Measurements from ENCODE around the gene TPSD1.
"Not testable (repeated sequence)": the region's sequence is repeated elsewhere in the genome, so short reads cannot be mapped to it uniquely, and the experiment has no call there.

The TPSD1 gene

DNA sequence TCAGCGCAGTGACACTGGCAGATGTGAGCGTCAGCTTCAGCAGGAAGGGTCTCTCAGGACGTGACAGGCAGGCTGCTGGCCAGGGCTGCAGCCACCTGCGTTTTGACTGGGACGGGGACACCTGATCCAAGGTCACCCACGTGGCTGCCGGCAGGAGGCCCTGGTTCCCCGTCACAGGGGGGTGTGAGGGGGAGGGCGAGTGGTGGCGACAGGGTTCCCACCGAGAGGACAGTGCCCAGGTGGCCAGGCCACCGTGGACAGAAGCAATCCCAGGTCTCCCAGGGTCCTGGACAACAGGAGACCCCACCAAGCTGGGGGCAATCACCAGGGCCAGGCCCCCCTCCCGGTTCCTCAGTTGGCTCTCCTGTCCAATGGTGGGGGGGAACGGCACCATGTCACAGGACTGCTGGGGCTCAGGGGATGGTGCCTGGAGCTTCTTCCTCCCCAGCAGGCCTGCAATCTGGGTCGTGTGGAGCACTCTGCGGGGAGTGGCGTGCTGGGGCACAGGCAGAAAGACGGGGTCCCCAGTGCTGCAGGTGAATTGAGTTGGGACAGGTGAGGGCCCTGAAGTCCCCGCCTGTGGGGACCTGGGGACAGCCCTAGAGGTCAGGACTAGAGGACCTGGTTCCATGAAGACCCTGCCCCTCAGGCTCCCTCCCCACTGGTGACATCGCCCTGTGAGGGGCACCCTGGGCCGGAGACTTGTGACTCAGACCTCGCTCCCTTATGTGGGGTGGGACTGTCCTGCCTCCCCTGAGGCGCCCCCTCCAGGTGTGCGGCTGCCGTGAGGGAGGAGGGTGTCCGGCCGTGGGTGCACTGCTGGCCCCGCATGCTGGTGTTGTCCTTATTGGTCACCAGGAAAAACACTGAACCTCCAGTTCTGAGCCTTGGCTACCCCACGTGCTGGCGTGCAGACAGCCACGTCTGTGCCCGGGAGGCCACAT, 11.7 kb upstream of the TPSD1 start:
- DNase-seq, result not testable (repeated sequence)

GRCh38 chr16:1244881-1245280, 11.0 kb upstream of the TPSD1 start:
- no peak for DNase-seq

GRCh38 chr16:1245452-1246020, 10.3 kb upstream of the TPSD1 start:
- DNase-seq, result no peak

DNA sequence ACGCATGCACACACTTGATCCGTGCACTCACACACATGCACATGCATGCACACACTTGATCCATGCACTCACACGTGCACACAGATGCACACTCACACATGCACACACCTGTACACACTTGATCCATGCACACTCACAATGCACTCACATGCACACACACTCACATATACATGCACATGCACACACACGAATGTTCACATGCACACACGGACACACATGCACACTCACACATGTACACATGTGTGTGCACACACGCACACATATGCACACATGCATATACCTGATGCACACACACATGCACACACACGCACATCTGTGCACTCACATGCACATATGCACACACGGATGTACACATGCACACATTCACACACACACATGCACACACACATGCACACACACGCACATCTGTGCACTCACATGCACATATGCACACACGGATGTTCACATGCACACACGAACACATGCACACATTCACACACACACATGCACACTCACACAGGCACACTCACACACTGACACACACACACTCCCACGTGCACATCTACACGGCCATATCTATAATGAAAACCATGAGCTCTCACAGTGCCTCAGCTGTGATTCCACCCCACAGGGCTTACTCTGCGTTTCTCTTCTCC, 7.8 kb upstream of the TPSD1 start:
- DNase-seq, result not testable (repeated sequence)

GRCh38 chr16:1249031-1249755, 6.7 kb upstream of the TPSD1 start:
- DNase-seq, result not testable (repeated sequence)

DNA sequence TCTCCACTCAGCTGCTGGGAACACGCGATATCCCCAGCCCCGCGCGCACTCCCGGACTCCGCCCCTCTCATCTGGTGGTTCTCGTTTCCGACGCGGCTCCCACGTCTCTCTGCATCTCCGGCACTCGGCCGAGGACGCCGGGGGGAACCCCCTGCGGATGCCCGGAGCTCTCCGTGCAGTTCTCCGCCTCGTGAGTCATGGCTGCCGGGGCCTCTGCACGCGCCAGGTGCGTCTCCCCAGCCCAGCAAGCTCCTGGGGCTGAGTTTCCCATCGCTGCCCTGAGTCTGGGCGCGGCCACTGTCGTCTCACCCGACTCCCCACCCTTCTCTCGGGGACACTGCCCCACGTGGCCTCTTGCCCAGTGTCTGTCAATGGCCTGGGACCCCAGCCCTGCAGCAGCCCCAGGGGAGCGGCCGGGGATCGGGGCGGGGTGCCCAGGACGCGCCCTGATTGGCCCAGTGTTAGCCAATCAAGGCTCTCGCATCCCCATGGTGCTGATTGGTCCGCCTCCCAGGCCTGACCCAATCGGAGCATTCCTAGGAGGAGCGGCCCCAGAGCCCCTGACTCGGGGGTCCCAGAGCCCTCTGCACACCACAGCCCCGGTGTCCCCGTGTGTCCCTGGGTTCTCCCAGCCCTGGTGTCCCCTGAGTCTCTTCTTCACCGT, 2.0 kb upstream of the TPSD1 start:
- DNase-seq, result not testable (repeated sequence)

DNA sequence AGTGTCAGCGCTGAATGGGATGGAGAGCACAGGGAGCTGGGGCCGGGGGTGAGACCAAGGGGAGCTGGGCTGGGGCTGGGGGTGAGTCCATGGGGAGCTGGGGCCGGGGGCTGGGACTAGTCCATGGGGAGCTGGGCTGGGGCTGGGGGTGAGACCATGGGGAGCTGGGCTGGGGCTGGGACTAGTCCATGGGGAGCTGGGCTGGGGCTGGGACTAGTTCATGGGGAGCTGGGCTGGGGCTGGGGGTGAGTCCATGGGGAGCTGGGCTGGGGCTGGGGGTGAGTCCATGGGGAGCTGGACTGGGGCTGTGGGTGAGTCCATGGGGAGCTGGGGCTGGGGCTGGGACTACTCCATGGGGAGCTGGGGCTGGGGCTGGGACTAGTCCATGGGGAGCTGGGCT, 1.0 kb upstream of the TPSD1 start:
- not testable (repeated sequence) for DNase-seq

DNA sequence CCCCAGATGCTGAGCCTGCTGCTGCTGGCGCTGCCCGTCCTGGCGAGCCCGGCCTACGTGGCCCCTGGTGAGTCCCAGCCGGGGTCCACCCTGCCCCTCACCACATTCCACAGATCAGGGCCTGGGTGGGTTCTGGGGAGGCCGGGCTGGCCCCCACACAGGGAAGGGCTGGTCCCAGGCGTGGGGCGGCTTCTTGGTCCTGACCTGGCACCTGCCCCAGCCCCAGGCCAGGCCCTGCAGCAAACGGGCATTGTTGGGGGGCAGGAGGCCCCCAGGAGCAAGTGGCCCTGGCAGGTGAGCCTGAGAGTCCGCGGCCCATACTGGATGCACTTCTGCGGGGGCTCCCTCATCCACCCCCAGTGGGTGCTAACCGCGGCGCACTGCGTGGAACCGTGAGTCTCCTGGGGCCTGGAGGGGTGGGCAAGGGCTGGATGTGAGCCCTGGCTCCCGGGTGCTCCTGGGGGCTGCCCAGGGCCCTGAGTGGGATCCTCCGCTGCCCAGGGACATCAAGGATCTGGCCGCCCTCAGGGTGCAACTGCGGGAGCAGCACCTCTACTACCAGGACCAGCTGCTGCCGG, 516 bp downstream of the TPSD1 start:
- not testable (repeated sequence) for DNase-seq

- DNase-seq, result no peak
Measured at GRCh38 chr16:1256874-1257322, 1.0 kb downstream of the TPSD1 start.

GRCh38 chr16:1257561-1258224, 1.8 kb downstream of the TPSD1 start:
- DNase-seq, result no peak

- no peak for DNase-seq
Measured at GRCh38 chr16:1258225-1258600, 2.3 kb downstream of the TPSD1 start.

DNA sequence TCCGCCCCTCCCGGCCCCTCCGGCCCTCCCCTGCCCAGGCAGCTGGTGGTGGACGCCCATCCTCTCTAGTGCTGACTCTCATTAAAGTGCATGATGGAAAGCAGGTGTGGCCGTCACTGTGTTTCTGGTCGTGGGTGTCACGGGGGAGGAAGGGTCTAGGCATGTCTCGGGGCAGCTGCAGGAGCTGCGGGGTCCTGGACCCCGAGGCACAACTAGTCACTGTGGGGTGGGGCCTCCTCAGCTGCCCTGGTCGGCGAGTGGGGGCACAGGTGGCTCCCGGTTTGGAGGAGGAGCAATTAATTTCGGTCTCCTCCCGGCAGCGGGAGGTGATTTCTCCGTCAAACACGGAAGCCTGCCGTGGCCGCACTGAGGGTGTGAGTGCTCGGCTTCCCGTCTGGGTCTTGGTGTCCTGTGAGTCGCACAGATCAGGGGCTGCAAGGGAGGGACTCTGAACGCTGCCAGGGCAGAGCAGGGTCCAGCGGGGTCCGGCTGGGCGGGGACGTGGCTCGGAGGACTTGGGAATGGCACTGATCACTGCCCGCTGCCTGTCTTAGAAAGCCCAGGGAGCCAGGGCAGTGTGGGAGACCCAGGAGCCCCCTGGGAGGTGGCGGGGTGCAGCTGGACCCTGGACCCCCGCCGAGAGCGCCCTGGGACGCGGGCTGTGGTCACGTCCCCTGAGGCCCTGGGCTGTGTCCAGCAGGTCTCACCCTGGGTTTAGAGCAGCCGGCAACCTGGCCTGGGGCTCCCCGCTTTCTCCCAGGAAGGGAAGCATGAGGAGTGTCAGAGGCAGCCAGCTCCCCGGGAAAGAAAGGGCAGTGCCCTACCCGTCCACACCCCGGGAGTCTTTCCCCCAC, 3.3 kb downstream of the TPSD1 start:
- no peak for DNase-seq

- no peak for DNase-seq
Measured at GRCh38 chr16:1259760-1260068, 3.8 kb downstream of the TPSD1 start.

DNA sequence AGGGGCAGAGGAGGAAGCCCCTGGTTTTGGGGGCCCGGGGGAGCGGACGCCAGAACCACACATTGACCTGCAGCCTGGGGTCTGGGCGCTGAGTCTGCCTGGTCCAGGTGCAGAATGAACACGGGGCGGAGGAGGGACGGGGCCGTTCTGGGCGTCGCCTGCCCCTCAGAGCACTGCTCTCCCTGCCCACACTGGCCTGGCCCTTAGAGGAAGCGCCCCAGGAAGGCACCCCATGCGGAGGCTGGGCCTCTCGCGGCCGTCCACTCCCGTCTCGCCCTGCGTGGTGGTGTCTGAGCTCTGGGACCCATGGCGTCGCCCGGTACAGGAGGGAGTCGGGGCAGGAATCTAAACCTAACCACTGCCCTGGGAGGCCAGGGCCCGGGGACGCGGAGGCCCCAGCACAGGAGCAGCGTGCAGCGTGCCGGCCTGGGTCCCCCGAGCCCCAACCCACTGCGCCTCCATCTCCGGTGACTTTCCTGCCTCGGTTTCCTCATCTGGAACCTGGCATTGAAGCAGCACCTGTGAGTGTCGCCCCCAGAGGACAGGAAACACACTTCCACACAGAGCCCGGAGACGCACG, 4.3 kb downstream of the TPSD1 start:
- DNase-seq, result no peak

DNA sequence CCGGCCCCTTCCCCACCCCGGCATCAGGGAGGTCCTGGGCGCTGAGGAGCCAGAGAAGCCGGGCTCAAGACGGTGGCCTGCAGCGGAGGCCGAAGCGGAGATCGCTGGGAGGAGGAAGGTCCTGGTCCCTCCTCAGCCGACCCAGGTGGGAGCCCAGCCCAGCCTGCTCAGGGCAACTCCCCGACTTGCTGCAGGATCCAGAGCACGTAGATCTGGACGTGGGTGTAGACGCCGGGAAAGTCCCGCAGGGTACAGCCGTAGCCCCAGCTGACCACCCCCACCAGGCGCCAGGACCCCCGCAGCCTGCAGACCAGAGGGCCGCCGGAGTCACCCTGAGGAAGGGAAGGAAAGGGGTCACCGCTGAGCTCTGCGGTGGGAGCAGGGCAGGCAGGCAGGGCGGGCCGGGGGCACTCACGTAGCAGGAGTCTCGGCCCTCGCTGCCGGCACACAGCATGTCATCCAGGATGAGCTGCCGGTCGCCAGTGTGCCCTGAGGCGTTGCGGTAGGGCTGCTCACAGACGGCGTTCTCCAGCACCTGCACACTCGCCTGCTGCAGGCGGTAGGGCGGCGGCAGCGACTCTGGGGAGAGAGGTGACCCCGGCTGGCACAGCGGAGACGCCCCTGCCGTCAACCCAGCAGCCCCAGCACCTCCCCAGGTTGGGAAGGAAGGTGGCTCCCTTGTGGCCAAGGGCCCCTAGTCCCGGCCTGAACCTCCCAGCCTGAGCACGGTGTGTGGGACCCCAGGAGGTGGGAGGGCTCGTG, 5.4 kb downstream of the TPSD1 start:
- no peak for DNase-seq

GRCh38 chr16:1262210-1262845, 6.5 kb downstream of the TPSD1 start:
- DNase-seq, result no peak

DNA sequence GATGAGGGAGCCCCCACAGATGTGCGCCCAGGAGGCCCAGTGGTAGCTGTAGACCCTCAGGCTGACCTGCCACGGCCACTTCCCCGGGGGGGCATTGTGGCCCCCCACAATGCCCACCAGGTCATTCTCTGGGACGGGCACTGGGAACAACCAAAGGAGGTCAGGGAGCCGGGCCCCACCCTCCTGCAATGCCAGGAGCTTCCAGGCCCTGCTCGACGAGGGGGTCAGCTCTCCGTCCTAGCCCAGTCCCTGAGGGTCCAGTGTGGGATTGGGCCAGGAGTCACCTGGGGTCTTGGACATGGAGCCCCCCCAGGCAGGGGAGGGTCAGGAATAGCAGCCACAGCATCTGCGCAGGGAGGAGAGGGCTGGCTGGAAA, 7.0 kb downstream of the TPSD1 start:
- no peak for DNase-seq

- no peak for DNase-seq
Measured at GRCh38 chr16:1263591-1264344, 7.9 kb downstream of the TPSD1 start.

All from NCI-H1092 (cell line).